ENCODE measurements around the gene TLE5. TPM values are rescaled to one million over a fixed set of nuclear protein-coding genes. Genes with fewer than 3 reads are reported as not detected.

TLE5 gene
- total and polyA plus RNA-seq, 10 of the 15 experiments (the other 5 are each of a cell fraction or from before 2014, with no cell fraction given), result 2.5 to 373 (median 154) TPM

GRCh38 chr19:3031607-3031867 is 30.8 kb downstream of the TLE5 start:
- 25% methylated on average over 5 of the region's 5 CpGs for WGBS (ENCODE audit: insufficient coverage, insufficient replicate concordance, low lambda C conversion rate, missing lambda C conversion rate)
- Histone ChIP-seq H3K4me3 (no peak overlapping the region), H4K20me1 (ENCODE audit: control insufficient read depth, insufficient read depth) (no peaks in the 10 kb centered on the region), H3K9me3 (replicated peaks; ENCODE audit: control insufficient read depth, insufficient read depth, low read length) (peaks cover 3% of the 10 kb centered on the region; the same call in 2 of the 3 replicates), H3K27ac (ENCODE audit: control insufficient read depth, insufficient read depth) (no peak overlapping the region), H3K9ac (ENCODE audit: control insufficient read depth, insufficient read depth, low read length) (no peak overlapping the region), H3K36me3 (ENCODE audit: control insufficient read depth in 2 of 2, insufficient read depth in 2 of 2, low read length in 1 of 2) (no peaks in the 10 kb centered on the region), H2AFZ (ENCODE audit: control insufficient read depth, low read depth, low read length) (no peak overlapping the region), H3K79me2 (ENCODE audit: control insufficient read depth, insufficient read depth, low read length) (no peaks in the 10 kb centered on the region), H3K4me1 (ENCODE audit: control insufficient read depth, insufficient read depth, low read length) (peaks cover 10% of the 10 kb centered on the region), H3K4me2 (ENCODE audit: control insufficient read depth, insufficient read depth) (no peak overlapping the region), H3K27me3 (replicated peaks in 1 of 2; ENCODE audit: control insufficient read depth in 2 of 2, insufficient read depth in 2 of 2, low read length in 1 of 2) (peaks cover 4 to 17% of the 10 kb centered on the region in 2 experiments)
- DNase-seq (ENCODE audit: low read depth, low spot score) (no peak), FAIRE-seq (no peak), ATAC-seq (no peak)
- in situ Hi-C loops (cut with MboI) (no loop called here), intact Hi-C loops (cut with micrococcal nuclease; ENCODE audit: unreplicated experiment) (no loop called here)
- SMC1A ChIA-PET (ENCODE audit: uncharacterized antibody, unreplicated experiment), result no interaction called here
- POLR2A ChIA-PET, result interaction anchor here (0.5 kb wide), 1 partner anchor 48 kb away, joined by 3 read pairs; no protein-coding TSS in a partner anchor
- RAD21 ChIA-PET (ENCODE audit: unreplicated experiment), result no interaction called here
- CTCF ChIA-PET, result interaction anchor here (0.5 to 1.2 kb wide), 3 partner anchors 144 to 730 kb away, joined by 3 to 4 read pairs (median 3); no protein-coding TSS in a partner anchor
- no TSS peak for BruUV-seq (replicated peaks)
- no peak for TF ChIP-seq HSF1 (IDR thresholded peaks at IDR 0.05; ENCODE audit: low read depth, low read length)
- no peak for TF ChIP-seq MXI1 (IDR thresholded peaks at IDR 0.05; ENCODE audit: low read depth, low read length)
- no peak for TF ChIP-seq ATF7 (IDR thresholded peaks at IDR 0.05; ENCODE audit: low read depth)
- no peak for TF ChIP-seq RCOR1 (conservative IDR thresholded peaks at IDR 0.05; ENCODE audit: low read depth, low read length)
- TF ChIP-seq SIX5 (IDR thresholded peaks at IDR 0.05; ENCODE audit: low read depth, low read length, severe bottlenecking), result no peak
- no peak for TF ChIP-seq CREB1 (IDR thresholded peaks at IDR 0.05; ENCODE audit: low read depth)
- TF ChIP-seq ZBTB4 (CRISPR knock-in tag; IDR thresholded peaks at IDR 0.05), result no peak
- no peak for TF ChIP-seq JUND (IDR thresholded peaks at IDR 0.05; ENCODE audit: low read depth, low read length)
- no peak for TF ChIP-seq CREM (IDR thresholded peaks at IDR 0.05; ENCODE audit: low read depth)
- no peak for TF ChIP-seq POLR2AphosphoS2 (IDR thresholded peaks at IDR 0.05; ENCODE audit: low read depth, low read length)
- no peak for TF ChIP-seq PKNOX1 (IDR thresholded peaks at IDR 0.05)
- TF ChIP-seq ZNF24 (IDR thresholded peaks at IDR 0.05), result no peak
- no peak for TF ChIP-seq ATF2 (IDR thresholded peaks at IDR 0.05; ENCODE audit: low read length)

All from GM12878 (cell line).